Body of pancreas (tissue), 4 donors: ENCODE data around the gene SCGB1C2.

ENCODE experiments used
- POLR2A ChIP-seq, 3 donors: fragments of 450-650 bp; IDR thresholded peaks; one replicate each; pipeline ENCODE4 v1.6.1; 2016; ENCODE audit warnings: antibody characterized with exemption in 3 of 3, mild to moderate bottlenecking in 2 of 3
- TF ChIP-seq, protein P1 (sequence below), 7 experiments: fragments of 450-650 bp in 4 of 7; fragments of 200-600 bp in 3 of 7; sonication (generic) in 3 of 7; IDR thresholded peaks; one replicate each; pipeline ENCODE4 v1.5.1; 2016 to 2019; ENCODE audit warnings: antibody characterized with exemption in 7 of 7

DNA sequence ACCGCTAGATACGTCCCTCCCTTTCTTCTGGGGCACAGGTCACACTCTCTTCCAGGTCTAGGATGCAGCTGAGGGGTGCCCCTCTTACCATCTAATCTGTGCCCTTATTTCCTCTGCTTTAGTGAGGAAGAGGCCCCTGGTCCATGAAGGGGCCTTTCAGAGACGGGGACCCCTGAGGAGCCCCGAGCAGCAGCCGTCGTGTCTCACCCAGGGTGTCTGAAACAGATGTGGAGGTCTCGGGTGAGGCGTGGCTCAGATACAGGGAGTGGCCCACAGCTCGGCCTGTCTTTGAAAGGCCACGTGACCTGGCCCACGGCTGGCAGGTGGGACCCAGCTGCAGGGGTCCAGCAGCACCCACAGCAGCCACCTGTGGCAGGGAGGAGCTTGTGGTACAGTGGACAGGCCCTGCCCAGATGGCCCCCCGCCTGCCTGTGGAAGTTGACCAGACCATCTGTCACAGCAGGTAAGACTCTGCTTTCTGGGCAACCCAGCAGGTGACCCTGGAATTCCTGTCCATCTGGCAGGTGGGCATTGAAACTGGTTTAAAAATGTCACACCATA is 15.6 kb downstream of the SCGB1C2 start:
- TF ChIP-seq POLR2A (IDR thresholded peaks at IDR 0.05), result no peak
- TF ChIP-seq, protein P1, sequence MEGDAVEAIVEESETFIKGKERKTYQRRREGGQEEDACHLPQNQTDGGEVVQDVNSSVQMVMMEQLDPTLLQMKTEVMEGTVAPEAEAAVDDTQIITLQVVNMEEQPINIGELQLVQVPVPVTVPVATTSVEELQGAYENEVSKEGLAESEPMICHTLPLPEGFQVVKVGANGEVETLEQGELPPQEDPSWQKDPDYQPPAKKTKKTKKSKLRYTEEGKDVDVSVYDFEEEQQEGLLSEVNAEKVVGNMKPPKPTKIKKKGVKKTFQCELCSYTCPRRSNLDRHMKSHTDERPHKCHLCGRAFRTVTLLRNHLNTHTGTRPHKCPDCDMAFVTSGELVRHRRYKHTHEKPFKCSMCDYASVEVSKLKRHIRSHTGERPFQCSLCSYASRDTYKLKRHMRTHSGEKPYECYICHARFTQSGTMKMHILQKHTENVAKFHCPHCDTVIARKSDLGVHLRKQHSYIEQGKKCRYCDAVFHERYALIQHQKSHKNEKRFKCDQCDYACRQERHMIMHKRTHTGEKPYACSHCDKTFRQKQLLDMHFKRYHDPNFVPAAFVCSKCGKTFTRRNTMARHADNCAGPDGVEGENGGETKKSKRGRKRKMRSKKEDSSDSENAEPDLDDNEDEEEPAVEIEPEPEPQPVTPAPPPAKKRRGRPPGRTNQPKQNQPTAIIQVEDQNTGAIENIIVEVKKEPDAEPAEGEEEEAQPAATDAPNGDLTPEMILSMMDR (IDR thresholded peaks at IDR 0.05), result no peak
